Activated CD4-positive, alpha-beta memory T cell treated with anti-CD3 and anti-CD28 coated beads for 36 hours (primary cell): ENCODE measurements around the gene CD3E. TPM values are rescaled to one million over a fixed set of nuclear protein-coding genes. Genes with fewer than 3 reads are reported as not detected.

ENCODE experiments used
- CTCF ChIA-PET: fragments of 350-600 bp; sonication (Branson Sonifier 250); formaldehyde crosslinking; loops from one replicate; lab custom pipeline; 2021; ENCODE audit warnings: antibody characterized with exemption, inconsistent platforms; lab: Charles Lee
- POLR2A ChIA-PET: fragments of 350-600 bp; sonication (Branson Sonifier 250); formaldehyde crosslinking; loops from one replicate; lab custom pipeline; 2021; ENCODE audit warnings: antibody characterized with exemption; lab: Charles Lee
- DNase-seq: peaks from one replicate; pipeline ENCODE4 v3.0.0-alpha.2; 2020
- H3K27ac Mint-ChIP-seq: one replicate; pipeline ENCODE4 v1.8.0; 2021; ENCODE audit warnings: mixed read lengths
- H3K27me3 Mint-ChIP-seq: one replicate; pipeline ENCODE4 v1.8.0; 2021; ENCODE audit warnings: mixed read lengths
- H3K36me3 Mint-ChIP-seq: one replicate; pipeline ENCODE4 v1.8.0; 2021; ENCODE audit warnings: mixed read lengths
- H3K4me1 Mint-ChIP-seq: one replicate; pipeline ENCODE4 v1.8.0; 2021; ENCODE audit warnings: low read depth, mixed read lengths
- H3K4me3 Mint-ChIP-seq: one replicate; pipeline ENCODE4 v1.8.0; 2021; ENCODE audit warnings: mild to moderate bottlenecking, mixed read lengths
- H3K9me3 Mint-ChIP-seq: one replicate; pipeline ENCODE4 v1.8.0; 2021; ENCODE audit warnings: mixed read lengths
- intact Hi-C: fragments of 100-400 bp; cut with micrococcal nuclease; formaldehyde crosslinking; loops from one replicate; pipeline ENCODE4 v1.15.1; 2023
- total RNA-seq, 2 experiments: library from RNA; stranded (reverse); gene quantifications; one replicate each; pipeline ENCODE4 v1.2.3, GENCODE V29; 2021

CD3E gene
- total RNA-seq, result 100 to 1,000 TPM; 476 to 488 TPM

GRCh38 chr11:118304568-118305248 lies at the start of gene CD3E:
Gene CD3E (plus strand): TSS chr11:118304730. CDS start chr11:118304953, 223 bp downstream.
- Mint-ChIP-seq H3K4me1 (peaks cover 66% of the 10 kb centered on the region), H3K36me3 (peaks cover 45% of the 10 kb centered on the region), H3K27ac (peak within 1 kb of the TSS; percentile 100), H3K4me3 (peak within 1 kb of the TSS; percentile 100), H3K9me3 (no peaks in the 10 kb centered on the region), H3K27me3 (no peaks in the 10 kb centered on the region)
- DNase-seq, result peak; percentile 84
- ChIA-PET POLR2A (interaction anchor here (0.7 to 2.6 kb wide), 12 partner anchors 9 to 268 kb away, joined by 3 to 17 read pairs (median 4); partner anchors contain the start of genes JAML and MPZL3), CTCF (interaction anchor here (1.2 to 8.8 kb wide), 7 partner anchors 9 to 106 kb away, joined by 3 to 67 read pairs (median 10); partner anchors contain the start of genes CD3D and CD3G)
- intact Hi-C loops, result loop anchor here (1.0 to 2.0 kb wide), 3 partner anchors 64 to 694 kb away; partner anchors contain the start of genes CENATAC and KMT2A

DNA sequence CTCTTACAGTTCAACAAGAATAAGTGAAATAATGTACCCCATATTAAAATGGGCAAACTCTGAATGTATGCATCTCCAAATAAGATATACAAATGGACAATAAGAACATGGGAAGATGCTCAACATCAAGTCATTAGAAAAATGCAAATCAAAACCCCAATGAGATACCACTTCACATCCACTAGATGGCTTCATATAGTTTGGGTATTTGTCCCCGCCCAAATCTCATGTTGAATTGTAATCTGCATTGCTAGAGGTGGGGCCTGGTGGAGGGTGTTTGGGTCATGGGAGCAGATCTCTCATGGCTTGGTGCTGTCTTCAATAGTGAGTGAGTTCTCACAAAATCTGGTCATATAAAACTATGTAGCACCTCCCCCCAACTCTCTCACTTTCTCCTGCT lies 46.1 kb upstream of the CD3E start:
- CTCF ChIA-PET, result interaction anchor here (1.0 to 4.7 kb wide), 7 partner anchors 9 to 106 kb away, joined by 3 to 27 read pairs (median 4); no protein-coding TSS in a partner anchor
- Mint-ChIP-seq H3K4me1 (peaks cover 22% of the 10 kb centered on the region), H3K27me3 (no peaks in the 10 kb centered on the region), H3K27ac (no peak overlapping the region), H3K36me3 (peaks cover 29% of the 10 kb centered on the region), H3K4me3 (no peak overlapping the region), H3K9me3 (no peaks in the 10 kb centered on the region)
- POLR2A ChIA-PET, result no interaction called here
- DNase-seq, result no peak
- intact Hi-C loops, result no loop called here

DNA sequence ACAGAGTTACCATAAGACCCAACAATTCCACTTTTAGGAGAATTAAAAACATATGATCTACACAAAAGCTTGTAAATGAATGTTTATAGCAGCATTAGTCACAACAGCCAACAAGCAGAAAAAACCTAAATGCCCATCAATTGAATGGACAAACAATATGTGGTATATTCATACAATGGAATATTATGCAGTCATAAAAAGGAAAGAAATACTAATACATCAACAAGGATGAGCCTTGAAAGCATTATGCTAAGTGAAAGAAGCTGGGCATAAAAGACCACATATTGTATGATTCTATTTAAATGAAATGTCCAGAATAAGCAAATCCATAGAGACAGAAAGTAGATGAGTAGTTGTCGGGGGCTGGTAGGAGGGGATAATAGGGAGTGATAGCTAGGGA lies 45.4 kb upstream of the CD3E start:
- Mint-ChIP-seq H3K9me3 (no peaks in the 10 kb centered on the region), H3K4me1 (peaks cover 28% of the 10 kb centered on the region), H3K36me3 (peaks cover 29% of the 10 kb centered on the region), H3K27me3 (no peaks in the 10 kb centered on the region), H3K27ac (no peak overlapping the region), H3K4me3 (no peak overlapping the region)
- ChIA-PET CTCF (interaction anchor here (0.7 to 4.7 kb wide), 12 partner anchors 9 to 138 kb away, joined by 3 to 27 read pairs (median 3); no protein-coding TSS in a partner anchor), POLR2A (no interaction called here)
- intact Hi-C loops, result no loop called here
- no peak for DNase-seq

- H3K9me3 Mint-ChIP-seq, result no peaks in the 10 kb centered on the region
- DNase-seq, result no peak
- H3K27me3 Mint-ChIP-seq, result no peaks in the 10 kb centered on the region
- no peak overlapping the region for H3K27ac Mint-ChIP-seq
- H3K36me3 Mint-ChIP-seq, result peaks cover 24% of the 10 kb centered on the region
- POLR2A ChIA-PET, result interaction anchor here (0.7 to 1.0 kb wide), 2 partner anchors 48 to 49 kb away, joined by 3 to 5 read pairs; no protein-coding TSS in a partner anchor
- H3K4me3 Mint-ChIP-seq, result no peak overlapping the region
- CTCF ChIA-PET, result interaction anchor here (1.3 to 4.7 kb wide), 6 partner anchors 19 to 92 kb away, joined by 3 to 27 read pairs (median 4); no protein-coding TSS in a partner anchor
- H3K4me1 Mint-ChIP-seq, result peaks cover 34% of the 10 kb centered on the region
- intact Hi-C loops, result no loop called here
Measured at GRCh38 chr11:118260353-118260752, 44.2 kb upstream of the CD3E start.

- POLR2A ChIA-PET, result no interaction called here
- Mint-ChIP-seq H3K4me1 (peaks cover 34% of the 10 kb centered on the region), H3K27ac (no peak overlapping the region)
Measured at GRCh38 chr11:118263112-118263511, 41.4 kb upstream of the CD3E start.

GRCh38 chr11:118263695-118264568 lies 40.6 kb upstream of the CD3E start, which contains the start of gene MPZL2:
Gene MPZL2 (minus strand): TSS chr11:118264297. CDS start chr11:118264153, 144 bp downstream.
- Mint-ChIP-seq H3K4me1 (peaks cover 34% of the 10 kb centered on the region), H3K36me3 (peaks cover 17% of the 10 kb centered on the region)
- POLR2A ChIA-PET, result interaction anchor here (1.0 kb wide), 2 partner anchors 12 to 65 kb away, joined by 3 to 5 read pairs; partner anchors contain the start of gene MPZL3

More at GRCh38 chr11:118263112-118263511, 41.4 kb upstream of the CD3E start:
- DNase-seq, result no peak
- Mint-ChIP-seq H3K9me3 (no peaks in the 10 kb centered on the region), H3K36me3 (peaks cover 23% of the 10 kb centered on the region), H3K4me3 (peak overlapping the region; percentile 72), H3K27me3 (no peaks in the 10 kb centered on the region)
- CTCF ChIA-PET, result interaction anchor here (1.0 to 4.7 kb wide), 5 partner anchors 14 to 92 kb away, joined by 3 to 27 read pairs (median 7); no protein-coding TSS in a partner anchor
- intact Hi-C loops, result no loop called here

GRCh38 chr11:118264569-118265465 lies 39.7 kb upstream of the CD3E start:
- DNase-seq, result no peak
- peak overlapping the region; percentile 72 for H3K4me3 Mint-ChIP-seq
- intact Hi-C loops, result no loop called here
- H3K9me3 Mint-ChIP-seq, result no peaks in the 10 kb centered on the region
- H3K27ac Mint-ChIP-seq, result no peak overlapping the region
- CTCF ChIA-PET, result interaction anchor here (0.6 to 1.8 kb wide), 8 partner anchors 11 to 94 kb away, joined by 3 to 7 read pairs (median 4); partner anchors contain the start of gene MPZL3
- peaks cover 34% of the 10 kb centered on the region for H3K4me1 Mint-ChIP-seq
- H3K27me3 Mint-ChIP-seq, result no peaks in the 10 kb centered on the region
- POLR2A ChIA-PET, result interaction anchor here (1.0 kb wide), 2 partner anchors 13 to 66 kb away, joined by 3 to 5 read pairs; partner anchors contain the start of gene MPZL3
- H3K36me3 Mint-ChIP-seq, result peaks cover 13% of the 10 kb centered on the region

More at GRCh38 chr11:118263695-118264568, 40.6 kb upstream of the CD3E start, which contains the start of gene MPZL2:
- DNase-seq, result peak; percentile 54
- Mint-ChIP-seq H3K4me3 (peak within 1 kb of the TSS; percentile 72), H3K9me3 (no peaks in the 10 kb centered on the region), H3K27ac (peak within 1 kb of the TSS; percentile 31), H3K27me3 (no peaks in the 10 kb centered on the region)
- CTCF ChIA-PET, result interaction anchor here (0.6 to 1.8 kb wide), 8 partner anchors 12 to 93 kb away, joined by 3 to 7 read pairs (median 4); partner anchors contain the start of gene MPZL3
- intact Hi-C loops, result no loop called here

- Mint-ChIP-seq H3K4me1 (peaks cover 33% of the 10 kb centered on the region), H3K27ac (no peak overlapping the region), H3K9me3 (no peaks in the 10 kb centered on the region), H3K4me3 (no peak overlapping the region), H3K36me3 (peaks cover 11% of the 10 kb centered on the region), H3K27me3 (no peaks in the 10 kb centered on the region)
- CTCF ChIA-PET, result interaction anchor here (1.3 to 1.7 kb wide), 2 partner anchors 11 to 94 kb away, joined by 3 read pairs; no protein-coding TSS in a partner anchor
- no peak for DNase-seq
- intact Hi-C loops, result no loop called here
- POLR2A ChIA-PET, result no interaction called here
Measured at GRCh38 chr11:118265954-118266353, 38.6 kb upstream of the CD3E start.

GRCh38 chr11:118267486-118267885 lies 37.0 kb upstream of the CD3E start:
- ChIA-PET POLR2A (no interaction called here), CTCF (interaction anchor here (0.9 to 1.3 kb wide), 3 partner anchors 8 to 69 kb away, joined by 4 to 5 read pairs (median 4); no protein-coding TSS in a partner anchor)
- Mint-ChIP-seq H3K27me3 (no peaks in the 10 kb centered on the region), H3K36me3 (peaks cover 3% of the 10 kb centered on the region), H3K27ac (no peak overlapping the region), H3K4me1 (peaks cover 22% of the 10 kb centered on the region), H3K4me3 (no peak overlapping the region), H3K9me3 (no peaks in the 10 kb centered on the region)
- intact Hi-C loops, result no loop called here
- no peak for DNase-seq

GRCh38 chr11:118272001-118272400 lies 32.5 kb upstream of the CD3E start:
- Mint-ChIP-seq H3K9me3 (no peaks in the 10 kb centered on the region), H3K36me3 (no peaks in the 10 kb centered on the region), H3K4me1 (peaks cover 21% of the 10 kb centered on the region), H3K4me3 (no peak overlapping the region), H3K27me3 (no peaks in the 10 kb centered on the region), H3K27ac (no peak overlapping the region)
- ChIA-PET POLR2A (no interaction called here), CTCF (no interaction called here)
- DNase-seq, result no peak
- intact Hi-C loops, result no loop called here
